Hematopoietic multipotent progenitor cell treated with erythropoietin and hydrocortisone succinate and interleukin-3 and kit ligand, for 17 days (in vitro differentiated cells): Measurements from ENCODE around the gene FAM240A.

Source experiments
- DNase-seq: peaks from one replicate; pipeline ENCODE4 v3.0.0-alpha.2; 2015; ENCODE audit warnings: low spot score

Gene FAM240A

GRCh38 chr3:46626039-46626438 is 13.7 kb downstream of the FAM240A start:
- no peak for DNase-seq

- no peak for DNase-seq
Measured at GRCh38 chr3:46627078-46627477, 14.8 kb downstream of the FAM240A start.

- DNase-seq, result no peak
Measured at GRCh38 chr3:46628901-46629369, 16.6 kb downstream of the FAM240A start.

GRCh38 chr3:46629551-46630517 is 17.5 kb downstream of the FAM240A start:
- DNase-seq, result peak; percentile 84

GRCh38 chr3:46632792-46633191 is 20.5 kb downstream of the FAM240A start:
- no peak for DNase-seq

- no peak for DNase-seq
Measured at GRCh38 chr3:46634856-46635255, 22.5 kb downstream of the FAM240A start.

- no peak for DNase-seq
Measured at GRCh38 chr3:46639221-46639620, 26.9 kb downstream of the FAM240A start.

- no peak for DNase-seq
Measured at GRCh38 chr3:46640927-46641326, 28.6 kb downstream of the FAM240A start.

- no peak for DNase-seq
Measured at GRCh38 chr3:46642971-46643370, 30.6 kb downstream of the FAM240A start.

- DNase-seq, result no peak
Measured at GRCh38 chr3:46643701-46644100, 31.4 kb downstream of the FAM240A start.

GRCh38 chr3:46646700-46647099 is 34.4 kb downstream of the FAM240A start:
- no peak for DNase-seq

- no peak for DNase-seq
Measured at GRCh38 chr3:46648096-46648495, 35.8 kb downstream of the FAM240A start.

GRCh38 chr3:46649436-46649835 is 37.1 kb downstream of the FAM240A start:
- no peak for DNase-seq

- DNase-seq, result no peak
Measured at GRCh38 chr3:46651084-46651483, 38.8 kb downstream of the FAM240A start.

- DNase-seq, result no peak
Measured at GRCh38 chr3:46655271-46655670, 42.9 kb downstream of the FAM240A start.

- no peak for DNase-seq
Measured at GRCh38 chr3:46656778-46657556, 44.6 kb downstream of the FAM240A start.

GRCh38 chr3:46659285-46659684 is 47.0 kb downstream of the FAM240A start:
- DNase-seq, result no peak

- DNase-seq, result no peak
Measured at GRCh38 chr3:46660003-46660402, 47.7 kb downstream of the FAM240A start.

- no peak for DNase-seq
Measured at GRCh38 chr3:46660543-46661523, 48.5 kb downstream of the FAM240A start.

- DNase-seq, result no peak
Measured at GRCh38 chr3:46661776-46662766, 49.7 kb downstream of the FAM240A start.
